HEK293 (cell line): ENCODE measurements around the gene DNAJB8.

Experiments
- CTCF ChIA-PET: fragments of 350-600 bp; formaldehyde crosslinking; extraction: SDS; loops from one replicate; lab custom pipeline; 2021; ENCODE audit warnings: antibody characterized with exemption; lab: Yijun Ruan, JAX
- POLR2A ChIA-PET: fragments of 300-600 bp; formaldehyde crosslinking; extraction: SDS; loops from one replicate; lab custom pipeline; 2020; ENCODE audit warnings: antibody characterized with exemption, inconsistent platforms; lab: Yijun Ruan, JAX
- H3K27ac ChIP-seq: fragments of 200-500 bp; sonication (Bioruptor generic); 2 replicates; pipeline ENCODE4 v1.5.1; 2014; ENCODE audit warnings: low read depth, low read length, control low read depth, inconsistent platforms; ENCODE audit errors: extremely low read depth
- H3K36me3 ChIP-seq, 2 experiments: fragments of 200-500 bp in 1 of 2; sonication (Bioruptor generic) in 1 of 2; 1 replicate in 1 of 2; 2 replicates in 1 of 2; pipeline ENCODE4 v1.5.1; 2014 to 2017; ENCODE audit warnings: inconsistent platforms in 2 of 2, low read length in 2 of 2; ENCODE audit not compliant: control insufficient read depth in 2 of 2, insufficient read depth in 1 of 2
- H3K4me1 ChIP-seq: fragments of 200-500 bp; sonication (Bioruptor generic); 2 replicates; pipeline ENCODE4 v1.5.1; 2014; ENCODE audit warnings: mild to moderate bottlenecking, low read length, inconsistent platforms; ENCODE audit not compliant: control insufficient read depth, insufficient read depth
- H3K4me3 ChIP-seq: 2 replicates; pipeline ENCODE4 v1.5.1; 2011; ENCODE audit warnings: low read depth, mild to moderate bottlenecking, control low read depth, low read length, moderate library complexity
- H3K9me3 ChIP-seq: fragments of 200-500 bp; sonication (Bioruptor generic); 2 replicates; pipeline ENCODE4 v1.5.1; 2014; ENCODE audit warnings: low read depth, low read length, inconsistent platforms; ENCODE audit not compliant: control insufficient read depth, insufficient read depth
- BCL11B ChIP-seq: fragments of 450-650 bp; formaldehyde crosslinking; IDR thresholded peaks from 2 replicates; pipeline ENCODE4 v1.5.1; 2016; ENCODE audit warnings: low read depth, missing biosample characterization, missing genetic modification characterization
- GLIS1 ChIP-seq: fragments of 450-650 bp; formaldehyde crosslinking; IDR thresholded peaks from 2 replicates; pipeline ENCODE4 v1.5.1; 2016; ENCODE audit warnings: missing biosample characterization, missing genetic modification characterization
- GLIS2 ChIP-seq: fragments of 450-650 bp; formaldehyde crosslinking; IDR thresholded peaks from 2 replicates; pipeline ENCODE4 v1.5.1; 2016; ENCODE audit warnings: missing biosample characterization, missing genetic modification characterization
- MEIS1 ChIP-seq: sonication (generic); formaldehyde crosslinking; IDR thresholded peaks from 2 replicates; pipeline ENCODE4 v1.8.1; 2022; ENCODE audit warnings: missing genetic modification reagents, mild to moderate bottlenecking, borderline replicate concordance
- SCRT1 ChIP-seq: fragments of 450-650 bp; formaldehyde crosslinking; IDR thresholded peaks from 2 replicates; pipeline ENCODE4 v1.5.1; 2016; ENCODE audit warnings: missing biosample characterization, missing genetic modification characterization, borderline replicate concordance
- SP2 ChIP-seq: fragments of 450-650 bp; formaldehyde crosslinking; IDR thresholded peaks from 2 replicates; pipeline ENCODE4 v1.5.1; 2016; ENCODE audit warnings: missing biosample characterization, missing genetic modification characterization
- ZIC2 ChIP-seq: fragments of 450-650 bp; formaldehyde crosslinking; IDR thresholded peaks from 2 replicates; pipeline ENCODE4 v1.5.1; 2016; ENCODE audit warnings: missing biosample characterization, missing genetic modification characterization
- ZNF274 ChIP-seq, 2 experiments: fragments of 200-500 bp in 1 of 2; fragments of 450-650 bp in 1 of 2; sonication (Bioruptor generic) in 1 of 2; formaldehyde crosslinking in 1 of 2; IDR thresholded peaks; 2 replicates each; pipeline versions ENCODE4 v1.5.1 to v1.6.1; 2014 to 2016; ENCODE audit warnings: borderline replicate concordance in 1 of 2, inconsistent platforms in 1 of 2, low read length in 1 of 2, missing biosample characterization in 1 of 2, missing genetic modification characterization in 1 of 2
- ZNF324 ChIP-seq: fragments of 450-650 bp; formaldehyde crosslinking; IDR thresholded peaks from 2 replicates; pipeline ENCODE4 v1.5.1; 2016; ENCODE audit warnings: missing biosample characterization, missing genetic modification characterization
- ZNF600 ChIP-seq: fragments of 450-650 bp; formaldehyde crosslinking; IDR thresholded peaks from 2 replicates; pipeline ENCODE4 v1.5.1; 2016; ENCODE audit warnings: missing biosample characterization, missing genetic modification characterization
- ZNF610 ChIP-seq: fragments of 450-650 bp; formaldehyde crosslinking; IDR thresholded peaks from 2 replicates; pipeline ENCODE4 v1.5.1; 2016; ENCODE audit warnings: missing biosample characterization, missing genetic modification characterization, borderline replicate concordance
- ZNF677 ChIP-seq: fragments of 450-650 bp; IDR thresholded peaks from 2 replicates; pipeline ENCODE4 v1.5.0; 2018; ENCODE audit warnings: missing biosample characterization, mild to moderate bottlenecking, missing genetic modification characterization, moderate library complexity
- ZNF747 ChIP-seq: fragments of 450-650 bp; formaldehyde crosslinking; IDR thresholded peaks from 2 replicates; pipeline ENCODE4 v1.5.1; 2016; ENCODE audit warnings: missing biosample characterization, missing genetic modification characterization
- ZSCAN30 ChIP-seq: fragments of 450-650 bp; IDR thresholded peaks from 2 replicates; pipeline ENCODE4 v1.5.1; 2018; ENCODE audit warnings: missing biosample characterization, mild to moderate bottlenecking, missing genetic modification characterization, moderate library complexity
- TF ChIP-seq, protein P1 (sequence below): fragments of 450-650 bp; formaldehyde crosslinking; conservative IDR thresholded peaks from 2 replicates; pipeline ENCODE4 v1.5.1; 2016; ENCODE audit warnings: low read depth, missing biosample characterization, missing genetic modification characterization
- TF ChIP-seq, protein P2 (sequence below): fragments of 450-650 bp; formaldehyde crosslinking; IDR thresholded peaks from 2 replicates; pipeline ENCODE4 v1.5.1; 2017; ENCODE audit warnings: missing biosample characterization, missing genetic modification characterization
- TF ChIP-seq, protein P3 (sequence below): fragments of 450-650 bp; formaldehyde crosslinking; IDR thresholded peaks from 2 replicates; pipeline ENCODE4 v1.5.0; 2017; ENCODE audit warnings: missing biosample characterization, missing genetic modification characterization, borderline replicate concordance
- TF ChIP-seq, protein P4 (sequence below): fragments of 450-650 bp; formaldehyde crosslinking; IDR thresholded peaks from 2 replicates; pipeline ENCODE4 v1.5.1; 2016; ENCODE audit warnings: missing biosample characterization, missing genetic modification characterization
- TF ChIP-seq, protein P5 (sequence below): fragments of 450-650 bp; formaldehyde crosslinking; IDR thresholded peaks from 2 replicates; pipeline ENCODE4 v1.5.1; 2017; ENCODE audit warnings: missing biosample characterization, missing genetic modification characterization
- TF ChIP-seq, protein P6 (sequence below): fragments of 450-650 bp; formaldehyde crosslinking; IDR thresholded peaks from 2 replicates; pipeline ENCODE4; 2016; ENCODE audit warnings: missing biosample characterization, missing genetic modification characterization

The DNAJB8 gene

DNA sequence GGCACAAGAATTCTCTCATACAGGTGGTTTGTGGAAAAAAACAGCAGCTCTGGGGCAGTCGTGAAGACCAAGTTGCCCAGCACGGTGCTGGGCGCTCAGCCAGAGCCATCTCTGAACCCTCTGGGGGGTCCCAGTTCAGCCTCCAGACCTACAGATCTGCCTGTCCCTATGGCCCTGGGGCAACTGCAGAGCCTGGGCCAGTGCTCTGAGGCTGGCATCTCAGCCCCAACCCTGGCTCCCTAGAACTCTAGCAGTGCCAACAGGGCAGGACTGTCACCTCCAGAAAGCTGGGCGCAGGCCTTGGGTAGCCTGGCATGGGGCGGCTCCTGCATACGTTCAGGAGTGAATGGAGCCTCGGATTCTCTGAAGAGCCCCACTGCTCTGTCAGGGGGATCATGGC, 44.7 kb downstream of the DNAJB8 start:
- Histone ChIP-seq H3K4me3 (no peak overlapping the region), H3K36me3 (no peaks in the 10 kb centered on the region), H3K27ac (no peak overlapping the region), H3K4me1 (no peaks in the 10 kb centered on the region), H3K9me3 (no peaks in the 10 kb centered on the region)
- POLR2A ChIA-PET, result no interaction called here
- CTCF ChIA-PET, result no interaction called here
- TF ChIP-seq SP2 (tag by site-specific recombination), result no peak
- peak; percentile 58 for TF ChIP-seq ZIC2 (tag by site-specific recombination)
- TF ChIP-seq ZNF274 (IDR thresholded peaks at IDR 0.05; ENCODE audit: low read length), result no peak
- TF ChIP-seq ZNF274 (tag by site-specific recombination; IDR thresholded peaks at IDR 0.05; ENCODE audit: borderline replicate concordance), result no peak
- peak; percentile 35 for TF ChIP-seq GLIS1 (tag by site-specific recombination)

DNA sequence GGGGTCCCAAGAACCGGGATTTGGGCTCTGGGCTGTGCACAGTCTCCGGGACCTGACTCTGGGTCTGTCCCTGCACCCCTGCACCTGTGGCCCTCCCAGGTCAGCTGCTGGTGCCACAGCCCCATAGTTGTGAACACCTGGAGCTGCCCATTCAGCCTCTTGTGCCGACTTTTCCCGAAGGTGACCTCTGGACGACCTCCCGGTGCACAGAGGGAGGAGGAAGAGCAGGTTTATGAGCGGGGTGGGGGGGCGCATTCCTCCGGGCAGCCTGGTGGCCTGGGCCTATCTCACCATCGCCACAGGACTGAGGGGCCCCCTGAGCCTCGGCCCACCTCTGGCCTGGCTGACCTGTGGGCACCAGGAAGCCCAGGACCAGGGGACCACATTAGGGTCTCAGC, 45.3 kb downstream of the DNAJB8 start:
- Histone ChIP-seq H3K4me3 (no peak overlapping the region), H3K9me3 (no peaks in the 10 kb centered on the region), H3K36me3 (no peaks in the 10 kb centered on the region), H3K4me1 (no peaks in the 10 kb centered on the region), H3K27ac (no peak overlapping the region)
- CTCF ChIA-PET, result interaction anchor here (0.6 kb wide), 1 partner anchor 788 kb away, joined by 4 read pairs; no protein-coding TSS in a partner anchor
- TF ChIP-seq ZNF610 (tag by site-specific recombination) (no peak), ZNF600 (tag by site-specific recombination) (no peak), BCL11B (tag by site-specific recombination) (no peak), SCRT1 (no peak), ZNF747 (tag by site-specific recombination) (no peak), MEIS1 (CRISPR knock-in tag) (no peak), GLIS2 (tag by site-specific recombination) (no peak), ZSCAN30 (tag by site-specific recombination) (no peak), ZNF677 (tag by site-specific recombination) (no peak), ZNF324 (no peak)
- TF ChIP-seq, protein P1, sequence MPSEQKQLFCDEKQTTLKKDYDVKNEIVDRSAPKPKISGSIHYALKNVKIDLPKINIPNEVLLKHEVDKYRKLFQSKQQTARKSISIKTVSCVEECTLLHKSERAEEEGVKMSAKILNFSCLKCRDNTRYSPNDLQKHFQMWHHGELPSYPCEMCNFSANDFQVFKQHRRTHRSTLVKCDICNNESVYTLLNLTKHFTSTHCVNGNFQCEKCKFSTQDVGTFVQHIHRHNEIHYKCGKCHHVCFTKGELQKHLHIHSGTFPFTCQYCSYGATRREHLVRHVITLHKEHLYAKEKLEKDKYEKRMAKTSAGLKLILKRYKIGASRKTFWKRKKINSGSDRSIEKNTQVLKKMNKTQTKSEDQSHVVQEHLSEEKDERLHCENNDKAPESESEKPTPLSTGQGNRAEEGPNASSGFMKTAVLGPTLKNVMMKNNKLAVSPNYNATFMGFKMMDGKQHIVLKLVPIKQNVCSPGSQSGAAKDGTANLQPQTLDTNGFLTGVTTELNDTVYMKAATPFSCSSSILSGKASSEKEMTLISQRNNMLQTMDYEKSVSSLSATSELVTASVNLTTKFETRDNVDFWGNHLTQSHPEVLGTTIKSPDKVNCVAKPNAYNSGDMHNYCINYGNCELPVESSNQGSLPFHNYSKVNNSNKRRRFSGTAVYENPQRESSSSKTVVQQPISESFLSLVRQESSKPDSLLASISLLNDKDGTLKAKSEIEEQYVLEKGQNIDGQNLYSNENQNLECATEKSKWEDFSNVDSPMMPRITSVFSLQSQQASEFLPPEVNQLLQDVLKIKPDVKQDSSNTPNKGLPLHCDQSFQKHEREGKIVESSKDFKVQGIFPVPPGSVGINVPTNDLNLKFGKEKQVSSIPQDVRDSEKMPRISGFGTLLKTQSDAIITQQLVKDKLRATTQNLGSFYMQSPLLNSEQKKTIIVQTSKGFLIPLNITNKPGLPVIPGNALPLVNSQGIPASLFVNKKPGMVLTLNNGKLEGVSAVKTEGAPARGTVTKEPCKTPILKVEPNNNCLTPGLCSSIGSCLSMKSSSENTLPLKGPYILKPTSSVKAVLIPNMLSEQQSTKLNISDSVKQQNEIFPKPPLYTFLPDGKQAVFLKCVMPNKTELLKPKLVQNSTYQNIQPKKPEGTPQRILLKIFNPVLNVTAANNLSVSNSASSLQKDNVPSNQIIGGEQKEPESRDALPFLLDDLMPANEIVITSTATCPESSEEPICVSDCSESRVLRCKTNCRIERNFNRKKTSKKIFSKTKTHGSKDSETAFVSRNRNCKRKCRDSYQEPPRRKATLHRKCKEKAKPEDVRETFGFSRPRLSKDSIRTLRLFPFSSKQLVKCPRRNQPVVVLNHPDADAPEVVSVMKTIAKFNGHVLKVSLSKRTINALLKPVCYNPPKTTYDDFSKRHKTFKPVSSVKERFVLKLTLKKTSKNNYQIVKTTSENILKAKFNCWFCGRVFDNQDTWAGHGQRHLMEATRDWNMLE (tag by site-specific recombination), result no peak
- TF ChIP-seq, protein P2, sequence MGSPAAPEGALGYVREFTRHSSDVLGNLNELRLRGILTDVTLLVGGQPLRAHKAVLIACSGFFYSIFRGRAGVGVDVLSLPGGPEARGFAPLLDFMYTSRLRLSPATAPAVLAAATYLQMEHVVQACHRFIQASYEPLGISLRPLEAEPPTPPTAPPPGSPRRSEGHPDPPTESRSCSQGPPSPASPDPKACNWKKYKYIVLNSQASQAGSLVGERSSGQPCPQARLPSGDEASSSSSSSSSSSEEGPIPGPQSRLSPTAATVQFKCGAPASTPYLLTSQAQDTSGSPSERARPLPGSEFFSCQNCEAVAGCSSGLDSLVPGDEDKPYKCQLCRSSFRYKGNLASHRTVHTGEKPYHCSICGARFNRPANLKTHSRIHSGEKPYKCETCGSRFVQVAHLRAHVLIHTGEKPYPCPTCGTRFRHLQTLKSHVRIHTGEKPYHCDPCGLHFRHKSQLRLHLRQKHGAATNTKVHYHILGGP (tag by site-specific recombination), result no peak
- TF ChIP-seq, protein P3, sequence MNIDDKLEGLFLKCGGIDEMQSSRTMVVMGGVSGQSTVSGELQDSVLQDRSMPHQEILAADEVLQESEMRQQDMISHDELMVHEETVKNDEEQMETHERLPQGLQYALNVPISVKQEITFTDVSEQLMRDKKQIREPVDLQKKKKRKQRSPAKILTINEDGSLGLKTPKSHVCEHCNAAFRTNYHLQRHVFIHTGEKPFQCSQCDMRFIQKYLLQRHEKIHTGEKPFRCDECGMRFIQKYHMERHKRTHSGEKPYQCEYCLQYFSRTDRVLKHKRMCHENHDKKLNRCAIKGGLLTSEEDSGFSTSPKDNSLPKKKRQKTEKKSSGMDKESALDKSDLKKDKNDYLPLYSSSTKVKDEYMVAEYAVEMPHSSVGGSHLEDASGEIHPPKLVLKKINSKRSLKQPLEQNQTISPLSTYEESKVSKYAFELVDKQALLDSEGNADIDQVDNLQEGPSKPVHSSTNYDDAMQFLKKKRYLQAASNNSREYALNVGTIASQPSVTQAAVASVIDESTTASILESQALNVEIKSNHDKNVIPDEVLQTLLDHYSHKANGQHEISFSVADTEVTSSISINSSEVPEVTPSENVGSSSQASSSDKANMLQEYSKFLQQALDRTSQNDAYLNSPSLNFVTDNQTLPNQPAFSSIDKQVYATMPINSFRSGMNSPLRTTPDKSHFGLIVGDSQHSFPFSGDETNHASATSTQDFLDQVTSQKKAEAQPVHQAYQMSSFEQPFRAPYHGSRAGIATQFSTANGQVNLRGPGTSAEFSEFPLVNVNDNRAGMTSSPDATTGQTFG (tag by site-specific recombination), result no peak
- TF ChIP-seq, protein P4, sequence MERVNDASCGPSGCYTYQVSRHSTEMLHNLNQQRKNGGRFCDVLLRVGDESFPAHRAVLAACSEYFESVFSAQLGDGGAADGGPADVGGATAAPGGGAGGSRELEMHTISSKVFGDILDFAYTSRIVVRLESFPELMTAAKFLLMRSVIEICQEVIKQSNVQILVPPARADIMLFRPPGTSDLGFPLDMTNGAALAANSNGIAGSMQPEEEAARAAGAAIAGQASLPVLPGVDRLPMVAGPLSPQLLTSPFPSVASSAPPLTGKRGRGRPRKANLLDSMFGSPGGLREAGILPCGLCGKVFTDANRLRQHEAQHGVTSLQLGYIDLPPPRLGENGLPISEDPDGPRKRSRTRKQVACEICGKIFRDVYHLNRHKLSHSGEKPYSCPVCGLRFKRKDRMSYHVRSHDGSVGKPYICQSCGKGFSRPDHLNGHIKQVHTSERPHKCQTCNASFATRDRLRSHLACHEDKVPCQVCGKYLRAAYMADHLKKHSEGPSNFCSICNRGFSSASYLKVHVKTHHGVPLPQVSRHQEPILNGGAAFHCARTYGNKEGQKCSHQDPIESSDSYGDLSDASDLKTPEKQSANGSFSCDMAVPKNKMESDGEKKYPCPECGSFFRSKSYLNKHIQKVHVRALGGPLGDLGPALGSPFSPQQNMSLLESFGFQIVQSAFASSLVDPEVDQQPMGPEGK, result no peak
- TF ChIP-seq, protein P5, sequence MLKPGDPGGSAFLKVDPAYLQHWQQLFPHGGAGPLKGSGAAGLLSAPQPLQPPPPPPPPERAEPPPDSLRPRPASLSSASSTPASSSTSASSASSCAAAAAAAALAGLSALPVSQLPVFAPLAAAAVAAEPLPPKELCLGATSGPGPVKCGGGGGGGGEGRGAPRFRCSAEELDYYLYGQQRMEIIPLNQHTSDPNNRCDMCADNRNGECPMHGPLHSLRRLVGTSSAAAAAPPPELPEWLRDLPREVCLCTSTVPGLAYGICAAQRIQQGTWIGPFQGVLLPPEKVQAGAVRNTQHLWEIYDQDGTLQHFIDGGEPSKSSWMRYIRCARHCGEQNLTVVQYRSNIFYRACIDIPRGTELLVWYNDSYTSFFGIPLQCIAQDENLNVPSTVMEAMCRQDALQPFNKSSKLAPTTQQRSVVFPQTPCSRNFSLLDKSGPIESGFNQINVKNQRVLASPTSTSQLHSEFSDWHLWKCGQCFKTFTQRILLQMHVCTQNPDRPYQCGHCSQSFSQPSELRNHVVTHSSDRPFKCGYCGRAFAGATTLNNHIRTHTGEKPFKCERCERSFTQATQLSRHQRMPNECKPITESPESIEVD (tag by site-specific recombination), result no peak
- TF ChIP-seq, protein P6, sequence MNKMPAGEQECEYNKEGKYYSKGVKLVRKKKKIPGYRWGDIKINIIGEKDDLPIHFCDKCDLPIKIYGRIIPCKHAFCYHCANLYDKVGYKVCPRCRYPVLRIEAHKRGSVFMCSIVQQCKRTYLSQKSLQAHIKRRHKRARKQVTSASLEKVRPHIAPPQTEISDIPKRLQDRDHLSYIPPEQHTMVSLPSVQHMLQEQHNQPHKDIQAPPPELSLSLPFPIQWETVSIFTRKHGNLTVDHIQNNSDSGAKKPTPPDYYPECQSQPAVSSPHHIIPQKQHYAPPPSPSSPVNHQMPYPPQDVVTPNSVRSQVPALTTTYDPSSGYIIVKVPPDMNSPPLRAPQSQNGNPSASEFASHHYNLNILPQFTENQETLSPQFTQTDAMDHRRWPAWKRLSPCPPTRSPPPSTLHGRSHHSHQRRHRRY (tag by site-specific recombination), result no peak
- POLR2A ChIA-PET, result no interaction called here
